GM21360 (cell line): Measurements from ENCODE around the gene DIS3L2.
"Not testable (repeated sequence)": the region's sequence is repeated elsewhere in the genome, so short reads cannot be mapped to it uniquely, and the experiment has no call there.

Experiments
- ATAC-seq: cut with Tn5 transposase; IDR thresholded peaks from one replicate; pipeline ENCODE4 v1.9.1; 2021; ENCODE audit warnings: mild to moderate bottlenecking, moderate library complexity; ENCODE audit not compliant: unreplicated experiment

The DIS3L2 gene

GRCh38 chr2:232341739-232342126 is 380.2 kb downstream of the DIS3L2 start:
- ATAC-seq, result no peak

GRCh38 chr2:232342635-232343565 is 381.4 kb downstream of the DIS3L2 start:
- no peak for ATAC-seq

- no peak for ATAC-seq
These were observed 382.3 kb downstream of the DIS3L2 start for GRCh38 chr2:232343821-232344220.

- no peak for ATAC-seq
These were observed 383.7 kb downstream of the DIS3L2 start for GRCh38 chr2:232345251-232345650.

- no peak for ATAC-seq
These were observed 385.9 kb downstream of the DIS3L2 start for GRCh38 chr2:232347369-232347768.

- ATAC-seq, result no peak
These were observed 387.4 kb downstream of the DIS3L2 start for GRCh38 chr2:232348936-232349335.

GRCh38 chr2:232349546-232349945 is 388.0 kb downstream of the DIS3L2 start:
- no peak for ATAC-seq

GRCh38 chr2:232349946-232350635 is 388.6 kb downstream of the DIS3L2 start:
- no peak for ATAC-seq

- ATAC-seq, result no peak
These were observed 389.5 kb downstream of the DIS3L2 start for GRCh38 chr2:232350804-232351685.

GRCh38 chr2:232351686-232352510 is 390.4 kb downstream of the DIS3L2 start:
- no peak for ATAC-seq

GRCh38 chr2:232352511-232353091 is 391.1 kb downstream of the DIS3L2 start:
- no peak for ATAC-seq

- no peak for ATAC-seq
These were observed 391.6 kb downstream of the DIS3L2 start for GRCh38 chr2:232353096-232353495.

- no peak for ATAC-seq
These were observed 392.1 kb downstream of the DIS3L2 start for GRCh38 chr2:232353660-232354059.

GRCh38 chr2:232354069-232354468 is 392.6 kb downstream of the DIS3L2 start:
- ATAC-seq, result no peak

GRCh38 chr2:232361646-232362045 is 400.1 kb downstream of the DIS3L2 start:
- ATAC-seq, result no peak

- ATAC-seq, result no peak
These were observed 400.8 kb downstream of the DIS3L2 start for GRCh38 chr2:232362174-232362900.

- not testable (repeated sequence) for ATAC-seq
These were observed 401.7 kb downstream of the DIS3L2 start for GRCh38 chr2:232363064-232363783.

GRCh38 chr2:232363784-232364615 is 402.5 kb downstream of the DIS3L2 start:
- no peak for ATAC-seq
